Smooth muscle cell of the coronary artery (primary cell): Measurements from ENCODE around the gene DUS1L. TPM values are rescaled to one million over a fixed set of nuclear protein-coding genes. Genes with fewer than 3 reads are reported as not detected.

ENCODE experiments used
- total RNA-seq: library from RNA; depleted of rRNA; stranded (reverse); fragments of >200 nt; gene quantifications from 2 replicates; pipeline ENCODE4 v1.2.3, GENCODE V29; 2014; ENCODE audit warnings: low replicate concordance

The DUS1L gene
- total RNA-seq: 44.9 and 48.1 TPM in 2 replicates

DNA sequence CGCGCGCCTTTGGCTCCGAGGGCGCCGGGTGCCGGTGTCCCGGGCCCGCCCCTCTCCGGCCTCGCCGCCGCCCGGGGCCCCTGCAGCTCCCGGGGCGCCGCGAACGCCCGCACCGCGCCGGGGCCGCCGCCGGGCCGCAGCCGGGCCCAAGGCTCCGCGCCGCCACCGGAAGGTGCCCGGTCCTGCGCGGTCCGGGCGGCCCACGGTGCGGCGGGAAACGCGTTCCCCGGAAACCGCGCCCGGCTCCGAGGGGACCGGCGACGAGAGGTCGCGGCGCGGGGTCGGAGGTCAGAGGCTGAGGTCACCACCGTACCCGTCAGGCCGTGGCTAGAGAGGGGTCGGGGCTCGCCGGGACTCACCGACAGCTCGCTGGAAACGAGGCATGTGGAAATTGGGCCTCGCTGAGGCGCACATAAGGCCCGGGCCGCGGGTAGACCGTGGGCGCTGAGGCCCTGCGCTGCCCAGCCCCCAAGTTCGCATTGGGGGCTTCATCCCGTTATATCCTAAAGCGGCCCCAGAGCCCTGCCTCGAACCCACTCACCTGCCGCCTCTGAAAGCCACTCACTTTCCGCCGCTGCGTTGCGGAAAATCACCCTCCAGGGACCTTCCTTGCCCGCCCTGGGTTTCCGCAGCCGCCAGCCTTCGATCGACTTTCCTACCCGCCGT, at the start of gene DUS1L:
TSS of gene DUS1L (minus strand) at position 167 of the 666 bp plus-strand sequence. CDS start 745 bp downstream, outside the sequence.

GRCh38 chr17:82098169-82098938, 32.8 kb upstream of the DUS1L start, which contains the start of gene FASN:
FASN (minus strand) TSS chr17:82098236; CDS start chr17:82096445, 1,791 bp downstream.

GRCh38 chr17:82051776-82052637, 13.6 kb downstream of the DUS1L start, which contains the start of the genes GPS1 and RFNG:
GPS1 (plus strand) TSS chr17:82051898; CDS start chr17:82051932, 34 bp downstream.
RFNG (minus strand) TSS chr17:82051811; CDS start chr17:82051766, 45 bp downstream.

GRCh38 chr17:82037092-82037888, 28.3 kb downstream of the DUS1L start, which contains the start of gene DCXR:
DCXR (minus strand) TSS chr17:82037697; CDS start chr17:82037682, 15 bp downstream.

DNA sequence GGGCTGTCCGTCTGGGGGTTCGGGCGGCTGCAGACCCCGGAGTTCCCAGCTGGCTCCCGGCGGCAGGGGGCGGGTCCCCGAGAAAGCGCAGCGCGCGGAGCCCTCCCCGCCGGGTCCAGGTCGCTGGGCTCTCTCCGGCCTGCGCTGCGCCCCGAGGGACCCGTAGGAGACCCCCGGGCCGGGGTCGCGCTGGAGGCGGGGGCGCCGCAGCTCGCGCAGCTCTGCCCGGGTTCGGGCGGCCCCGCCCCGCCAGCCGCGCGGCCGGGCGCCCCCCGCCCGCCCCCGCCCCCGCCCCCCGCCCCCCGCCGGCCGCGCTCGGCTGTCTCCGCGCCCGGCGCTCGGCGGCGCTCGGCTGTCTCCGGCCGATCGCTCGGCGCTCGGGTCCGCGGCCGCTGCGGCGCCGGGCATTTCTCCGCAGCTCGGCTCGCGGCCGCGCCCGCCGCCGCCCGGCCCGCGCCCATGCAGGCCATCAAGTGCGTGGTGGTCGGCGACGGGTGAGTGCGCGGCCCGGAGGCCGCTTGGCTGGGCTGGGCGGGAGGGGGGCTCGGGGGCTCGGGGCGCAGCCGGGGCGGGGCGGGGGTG, 34.2 kb downstream of the DUS1L start, which contains the start of gene RAC3:
TSS of gene RAC3 (plus strand) at position 376 of the 582 bp plus-strand sequence. CDS start at position 460, 84 bp downstream.

DNA sequence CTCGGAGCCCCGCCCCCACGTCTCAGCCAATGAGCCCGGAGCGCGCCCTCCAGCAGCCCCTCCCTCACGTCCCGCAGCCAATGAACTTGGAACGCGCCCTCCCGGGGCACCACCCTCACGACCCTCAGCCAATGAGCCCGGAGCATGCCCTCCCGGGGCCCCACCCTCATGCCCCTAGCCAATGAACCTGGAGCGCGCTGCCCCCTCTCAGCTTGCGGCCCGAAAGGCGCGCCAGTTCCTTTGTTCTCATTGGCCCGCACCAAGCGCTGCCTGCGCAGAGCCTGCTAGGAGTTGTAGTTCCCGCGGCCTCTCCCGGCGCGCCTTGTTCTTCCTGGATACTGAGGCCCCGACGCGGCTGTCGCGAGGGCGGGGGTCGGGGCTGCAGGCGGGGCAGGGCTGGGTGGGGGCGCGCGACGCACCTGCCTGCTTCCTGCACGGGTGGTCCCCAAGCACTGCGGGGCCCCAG, 42.6 kb downstream of the DUS1L start, which contains the start of gene LRRC45:
TSS of gene LRRC45 (plus strand) at position 325 of the 466 bp plus-strand sequence. CDS start 339 bp downstream, outside the sequence.

DNA sequence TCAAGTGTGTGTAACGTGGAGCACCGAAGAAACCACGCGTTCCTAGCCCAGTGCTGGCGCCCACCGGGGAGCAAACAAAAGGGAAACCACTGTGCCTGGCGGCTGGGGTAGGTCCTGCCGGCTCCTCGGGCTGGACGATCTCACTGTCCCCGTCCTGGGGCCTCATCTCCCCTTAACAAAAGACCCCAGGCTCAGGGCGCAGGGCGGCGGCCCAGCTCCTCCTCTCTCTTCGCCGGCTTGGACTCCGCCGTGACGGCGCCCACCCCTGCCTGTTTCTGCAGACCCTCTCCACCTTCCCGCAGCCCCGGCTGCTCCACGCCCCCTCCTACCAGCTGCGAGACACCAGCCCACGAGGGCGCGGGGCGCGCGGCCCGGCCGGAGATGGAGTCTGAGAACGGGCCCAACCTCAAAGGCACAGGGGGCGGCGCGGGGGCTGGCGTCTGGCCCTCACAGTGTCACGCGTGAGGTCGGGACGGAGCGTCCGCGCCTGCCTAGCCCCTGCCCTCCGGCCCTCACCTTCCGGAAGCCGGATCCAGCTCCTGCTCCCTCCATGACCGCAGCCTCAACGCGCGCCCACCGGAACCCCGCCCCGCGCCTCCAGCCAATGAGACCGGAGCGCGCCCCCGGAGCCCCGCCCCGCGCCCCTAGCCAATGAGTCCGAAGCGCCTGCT, 43.2 kb downstream of the DUS1L start, which contains the start of gene CENPX:
TSS of gene CENPX (minus strand) at position 569 of the 671 bp plus-strand sequence. CDS start at position 552, 17 bp downstream.

Other genes starting within 250 kb of the DUS1L start
- gene MCRIP1, start 232.5 kb downstream of the DUS1L start, total RNA-seq: 85.4 and 140 TPM in 2 replicates
- 0.15 TPM in 1 of 2 replicates, not detected in the other for gene PPP1R27, start 230.8 kb downstream of the DUS1L start, total RNA-seq
- 997 and 1,224 TPM in 2 replicates for gene P4HB, start 205.3 kb downstream of the DUS1L start, total RNA-seq
- gene ARHGDIA, start 194.5 kb downstream of the DUS1L start, total RNA-seq: 31.6 and 123 TPM in 2 replicates
- 86.2 and 152 TPM in 2 replicates for gene ALYREF, start 174.2 kb downstream of the DUS1L start, total RNA-seq
- gene ANAPC11, start 174.1 kb downstream of the DUS1L start, total RNA-seq: 269 and 333 TPM in 2 replicates
- 0.23 and 0.38 TPM in 2 replicates for gene NPB, start 163.6 kb downstream of the DUS1L start, total RNA-seq
- 42.8 and 43.9 TPM in 2 replicates for gene PCYT2, start 154.4 kb downstream of the DUS1L start, total RNA-seq
- 12.5 and 13.0 TPM in 2 replicates for gene SIRT7, start 147.6 kb downstream of the DUS1L start, total RNA-seq
- 13.7 and 15.0 TPM in 2 replicates for gene MAFG, start 138.1 kb downstream of the DUS1L start, total RNA-seq
- gene PYCR1, start 128.5 kb downstream of the DUS1L start, total RNA-seq: 71.8 and 225 TPM in 2 replicates
- not detected in 2 replicates for gene MYADML2, start 118.6 kb downstream of the DUS1L start, total RNA-seq
- 0.08 TPM in 1 of 2 replicates, not detected in the other for gene NOTUM, start 104.6 kb downstream of the DUS1L start, total RNA-seq
- 18.5 and 30.4 TPM in 2 replicates for gene ASPSCR1, start 88.2 kb downstream of the DUS1L start, total RNA-seq
- 15.1 and 40.5 TPM in 2 replicates for gene CENPX, start 42.9 kb downstream of the DUS1L start, total RNA-seq
- gene LRRC45, start 42.5 kb downstream of the DUS1L start, total RNA-seq: 11.9 and 16.7 TPM in 2 replicates
- gene RAC3, start 34.1 kb downstream of the DUS1L start, total RNA-seq: 6.3 and 18.5 TPM in 2 replicates
- gene DCXR, start 28.1 kb downstream of the DUS1L start, total RNA-seq: 32.1 and 45.0 TPM in 2 replicates
- 25.6 and 33.3 TPM in 2 replicates for gene RFNG, start 14.0 kb downstream of the DUS1L start, total RNA-seq
- 78.2 and 111 TPM in 2 replicates for gene GPS1, start 13.9 kb downstream of the DUS1L start, total RNA-seq
- 38.4 and 89.0 TPM in 2 replicates for gene FASN, start 32.4 kb upstream of the DUS1L start, total RNA-seq
- 10.5 and 14.0 TPM in 2 replicates for gene CCDC57, start 147.0 kb upstream of the DUS1L start, total RNA-seq
- gene SLC16A3, start 163.2 kb upstream of the DUS1L start, total RNA-seq: 117 and 167 TPM in 2 replicates
- 44.6 and 47.1 TPM in 2 replicates for gene CSNK1D, start 207.9 kb upstream of the DUS1L start, total RNA-seq